ENCODE data around the gene COQ4.

DNA sequence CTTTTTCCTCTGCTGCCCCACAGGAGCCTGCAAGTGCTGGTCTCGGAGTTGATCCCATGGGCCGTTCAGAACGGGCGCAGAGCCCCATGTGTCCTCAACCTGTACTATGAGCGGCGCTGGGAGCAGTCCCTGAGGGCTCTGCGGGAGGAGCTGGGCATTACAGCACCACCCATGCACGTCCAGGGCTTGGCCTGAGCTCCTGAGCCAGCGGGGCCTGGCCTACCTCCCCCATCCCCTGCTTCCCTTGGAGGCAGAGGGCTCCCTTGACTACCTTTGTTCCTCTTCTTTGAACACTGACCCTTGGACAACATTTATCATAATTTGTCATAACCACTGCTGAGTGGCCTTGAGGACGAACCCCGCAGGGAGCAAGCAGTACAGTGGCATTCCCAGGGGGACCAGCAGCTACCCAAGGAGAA, 10.8 kb downstream of the COQ4 start:
- TF ChIP-seq CSRNP3 (CRISPR knock-in tag; IDR thresholded peaks at IDR 0.05) (no peak), RARB (CRISPR knock-in tag; IDR thresholded peaks at IDR 0.05) (no peak)
